Cerebellar cortex (tissue), 1 donor: Measurements from ENCODE around the gene RNF222.

Experiments used
- DNase-seq: peaks from one replicate; pipeline ENCODE4 v3.0.0-alpha.2; 2015; ENCODE audit warnings: low spot score

Gene RNF222

DNA sequence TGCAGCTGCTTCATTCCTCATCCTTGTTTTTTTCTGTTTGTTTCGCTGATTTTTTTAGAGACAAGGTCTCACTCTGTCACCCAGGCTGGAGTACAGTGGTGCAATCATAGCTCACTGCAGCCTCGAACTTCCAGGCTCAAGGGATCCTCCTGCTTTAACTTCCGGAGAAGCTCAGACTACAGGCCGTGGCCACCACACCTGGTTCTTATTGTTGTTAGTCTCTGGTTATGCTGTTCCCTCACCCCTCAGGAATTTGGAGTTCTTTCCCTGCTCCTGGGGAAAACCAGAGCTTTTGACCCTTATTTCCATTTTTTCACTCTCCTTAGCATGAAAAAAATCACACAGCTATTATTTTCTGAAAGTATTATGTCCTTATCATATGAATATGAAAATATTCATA is 56.2 kb downstream of the RNF222 start:
- DNase-seq = no peak
